OCI-LY1 (cell line): ENCODE measurements around the gene WWOX.

Experiments used
- H2AFZ ChIP-seq: fragments of 200-600 bp; sonication (generic), shearing (Covaris generic); 2 replicates; pipeline ENCODE4 v1.6.0; 2014; ENCODE audit warnings: antibody characterized with exemption, mild to moderate bottlenecking, low read length
- H3F3A ChIP-seq: fragments of 200-600 bp; sonication (generic), shearing (Covaris generic); 2 replicates; pipeline ENCODE4 v1.6.0; 2014; ENCODE audit warnings: mild to moderate bottlenecking, antibody characterized with exemption, low read length, moderate library complexity; ENCODE audit not compliant: insufficient read depth
- H3K27ac ChIP-seq: fragments of 200-600 bp; sonication (generic); 2 replicates; pipeline ENCODE4 v1.5.1; 2014; ENCODE audit warnings: low read length, mixed run types, mild to moderate bottlenecking, low read depth; ENCODE audit not compliant: poor library complexity, severe bottlenecking
- H3K27me3 ChIP-seq: fragments of 200-600 bp; sonication (generic); 2 replicates; pipeline ENCODE4 v1.6.0; 2014; ENCODE audit warnings: antibody characterized with exemption, mild to moderate bottlenecking, low read length, moderate library complexity; ENCODE audit not compliant: insufficient read depth
- H3K36me3 ChIP-seq: fragments of 200-600 bp; sonication (generic); 2 replicates; pipeline ENCODE4 v1.6.1; 2014; ENCODE audit warnings: mild to moderate bottlenecking, antibody characterized with exemption, low read length, moderate library complexity, mixed read lengths; ENCODE audit not compliant: insufficient read depth
- H3K4me1 ChIP-seq: fragments of 200-600 bp; sonication (generic); 2 replicates; pipeline ENCODE4 v1.5.1; 2014; ENCODE audit warnings: mild to moderate bottlenecking, low read length, moderate library complexity; ENCODE audit not compliant: insufficient read depth, severe bottlenecking
- H3K4me2 ChIP-seq: fragments of 200-600 bp; sonication (generic), shearing (Covaris generic); 2 replicates; pipeline ENCODE4 v1.6.1; 2014; ENCODE audit warnings: low read length
- H3K4me3 ChIP-seq: fragments of 200-600 bp; sonication (generic); 2 replicates; pipeline ENCODE4 v1.5.1; 2014; ENCODE audit warnings: low read length, low read depth, mild to moderate bottlenecking, mixed read lengths; ENCODE audit not compliant: poor library complexity, severe bottlenecking
- H3K79me2 ChIP-seq: fragments of 200-600 bp; shearing (Covaris generic); 2 replicates; pipeline ENCODE4 v1.6.1; 2016; ENCODE audit warnings: mixed run types, low read length, mixed read lengths; ENCODE audit not compliant: insufficient read depth
- H3K9ac ChIP-seq: fragments of 200-600 bp; sonication (generic), shearing (Covaris generic); 2 replicates; pipeline ENCODE4 v1.6.1; 2014; ENCODE audit warnings: mild to moderate bottlenecking, low read length, mixed read lengths
- H3K9me2 ChIP-seq: fragments of 200-600 bp; sonication (generic), shearing (Covaris generic); 2 replicates; pipeline ENCODE4 v1.6.1; 2014; ENCODE audit warnings: low read depth, mild to moderate bottlenecking, low read length, mixed read lengths
- H3K9me3 ChIP-seq: fragments of 200-600 bp; shearing (Covaris generic); 2 replicates; pipeline ENCODE4 v1.6.1; 2014; ENCODE audit warnings: low read length, mixed read lengths
- H4K20me1 ChIP-seq: fragments of 200-600 bp; sonication (generic), shearing (Covaris generic); 2 replicates; pipeline ENCODE4 v1.6.0; 2016; ENCODE audit warnings: mild to moderate bottlenecking, low read length; ENCODE audit not compliant: insufficient read depth
- CTCF ChIP-seq: fragments of 200-600 bp; sonication (generic), shearing (Covaris generic); IDR thresholded peaks from 2 replicates; pipeline ENCODE4 v1.5.1; 2017; ENCODE audit warnings: mild to moderate bottlenecking, antibody characterized with exemption, low read length, moderate library complexity, mixed read lengths
- EZH2 ChIP-seq: fragments of 200-600 bp; sonication (generic), shearing (Covaris generic); IDR thresholded peaks from 2 replicates; pipeline ENCODE4 v1.8.0; 2017; ENCODE audit warnings: borderline replicate concordance, mixed run types, mild to moderate bottlenecking, antibody characterized with exemption, low read length, moderate library complexity, mixed read lengths

Gene WWOX

DNA sequence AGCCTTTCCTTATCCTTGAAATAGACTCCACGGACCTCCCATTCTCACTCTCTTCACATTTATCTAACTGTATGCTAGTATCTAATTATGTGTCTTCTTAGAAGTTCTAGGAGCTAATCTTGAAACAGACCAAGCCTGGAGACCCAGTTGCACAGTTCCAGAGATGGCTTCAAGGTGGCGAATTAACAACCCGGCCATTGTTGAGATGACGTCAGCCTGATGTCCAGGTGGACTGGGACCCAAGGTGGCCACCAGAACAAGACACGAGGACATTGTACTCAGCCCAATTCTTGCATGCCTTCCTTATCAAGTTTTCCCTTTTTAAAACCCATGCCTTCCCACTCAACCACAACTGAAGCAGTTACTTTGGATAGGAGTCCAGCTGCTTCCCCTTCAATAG is 29.5 kb upstream of the WWOX start:
- Histone ChIP-seq H4K20me1 (no peaks in the 10 kb centered on the region), H3K9ac (no peak overlapping the region), H3K4me2 (no peak overlapping the region), H3K9me2 (no peaks in the 10 kb centered on the region), H3K4me3 (no peak overlapping the region), H3K36me3 (no peaks in the 10 kb centered on the region), H2AFZ (no peak overlapping the region), H3K79me2 (no peaks in the 10 kb centered on the region), H3K27me3 (no peaks in the 10 kb centered on the region), H3F3A (no peaks in the 10 kb centered on the region), H3K4me1 (no peaks in the 10 kb centered on the region), H3K27ac (no peak overlapping the region), H3K9me3 (no peaks in the 10 kb centered on the region)
- TF ChIP-seq CTCF (no peak), EZH2 (no peak)

- Histone ChIP-seq H3K4me2 (no peak overlapping the region), H3K9me3 (no peaks in the 10 kb centered on the region), H3K4me3 (no peak overlapping the region), H3K27me3 (no peaks in the 10 kb centered on the region), H3K9ac (no peak overlapping the region), H3K27ac (no peak overlapping the region), H2AFZ (no peak overlapping the region), H3K4me1 (no peaks in the 10 kb centered on the region), H3F3A (no peaks in the 10 kb centered on the region), H4K20me1 (no peaks in the 10 kb centered on the region), H3K79me2 (no peaks in the 10 kb centered on the region), H3K9me2 (no peaks in the 10 kb centered on the region), H3K36me3 (no peaks in the 10 kb centered on the region)
- no peak for TF ChIP-seq EZH2
- TF ChIP-seq CTCF: no peak
Measured at GRCh38 chr16:78072275-78072674, 27.2 kb upstream of the WWOX start.

DNA sequence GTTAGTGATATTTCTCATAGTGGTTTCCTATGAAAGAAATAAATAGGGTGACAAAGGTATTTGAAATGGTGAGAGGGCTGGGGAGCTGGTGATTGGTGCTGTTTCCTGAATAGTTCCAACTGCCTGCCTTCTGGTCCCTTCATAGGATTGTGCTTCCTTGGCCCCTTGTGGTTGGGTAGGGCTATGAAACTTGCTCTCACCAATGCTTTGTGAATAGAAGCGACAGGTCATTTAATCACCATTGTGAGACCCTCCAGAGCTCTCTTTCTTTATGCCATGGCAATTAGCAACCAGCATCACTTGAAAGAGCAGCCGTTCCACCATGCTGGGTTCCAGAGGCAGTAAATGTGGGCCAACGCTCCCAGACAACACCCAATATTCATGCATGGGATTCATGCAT is 23.7 kb upstream of the WWOX start:
- H3K4me1 ChIP-seq: no peaks in the 10 kb centered on the region
- no peak overlapping the region for H2AFZ ChIP-seq
- no peak overlapping the region for H3K4me2 ChIP-seq
- no peaks in the 10 kb centered on the region for H3K79me2 ChIP-seq
- no peak overlapping the region for H3K4me3 ChIP-seq
- H3K27me3 ChIP-seq: no peaks in the 10 kb centered on the region
- no peaks in the 10 kb centered on the region for H3K36me3 ChIP-seq
- H3K9ac ChIP-seq: no peak overlapping the region
- H3K27ac ChIP-seq: no peak overlapping the region
- H4K20me1 ChIP-seq: no peaks in the 10 kb centered on the region
- no peaks in the 10 kb centered on the region for H3K9me2 ChIP-seq
- H3K9me3 ChIP-seq: no peaks in the 10 kb centered on the region
- H3F3A ChIP-seq: no peaks in the 10 kb centered on the region
- TF ChIP-seq EZH2 (no peak), CTCF (no peak)
